Panc1 (cell line): ENCODE results near the gene IQSEC1. TPM values are rescaled to one million over a fixed set of nuclear protein-coding genes. Genes with fewer than 3 reads are reported as not detected.

Source experiments
- ATAC-seq: fragments of 200-7000 bp; cut with Tn5 transposase; 2 replicates; pipeline ENCODE4 v1.9.1; 2020; ENCODE audit warnings: mild to moderate bottlenecking, moderate library complexity
- BruUV-seq: library from RNA; stranded (reverse); fragments of 400-500 nt; replicated peaks from 2 replicates; lab custom pipeline; 2021; lab: Mats Ljungman, UMichigan
- CTCF ChIA-PET: fragments of 300-600 bp; sonication (Branson Sonifier 250); formaldehyde crosslinking; loops from one replicate; lab custom pipeline; 2022; ENCODE audit warnings: antibody characterized with exemption; lab: Charles Lee
- POLR2A ChIA-PET: fragments of 300-600 bp; sonication (Branson Sonifier 250); formaldehyde crosslinking; loops from one replicate; lab custom pipeline; 2022; ENCODE audit warnings: antibody characterized with exemption; lab: Charles Lee
- DNase-seq: peaks from one replicate; pipeline ENCODE4 v3.0.0-alpha.2; 2010; ENCODE audit warnings: low read depth, low spot score
- H3K27ac ChIP-seq: 2 replicates; pipeline ENCODE4 v1.5.1; 2011; ENCODE audit warnings: mild to moderate bottlenecking, low read length, inconsistent platforms
- H3K27me3 ChIP-seq: fragments of 200-500 bp; sonication (Bioruptor generic); 2 replicates; pipeline ENCODE4 v1.6.0; 2014; ENCODE audit warnings: low read length, inconsistent platforms; ENCODE audit not compliant: control insufficient read depth, insufficient read depth
- H3K36me3 ChIP-seq: fragments of 200-500 bp; sonication (Bioruptor generic); 2 replicates; pipeline ENCODE4 v1.5.1; 2014; ENCODE audit warnings: inconsistent platforms, mild to moderate bottlenecking, low read length, moderate library complexity; ENCODE audit not compliant: control insufficient read depth, insufficient read depth
- H3K4me1 ChIP-seq: 2 replicates; pipeline ENCODE4 v1.5.1; 2011; ENCODE audit warnings: inconsistent platforms, mild to moderate bottlenecking, low read length, moderate library complexity; ENCODE audit not compliant: control insufficient read depth, insufficient read depth
- H3K4me3 ChIP-seq, 2 experiments: 2 replicates each; pipeline ENCODE4 v1.5.1; 2011 to 2012; ENCODE audit warnings: low read depth in 2 of 2, low read length in 2 of 2, mild to moderate bottlenecking in 2 of 2, inconsistent platforms in 1 of 2, moderate library complexity in 1 of 2
- H3K9me3 ChIP-seq: fragments of 200-500 bp; sonication (Bioruptor generic); 2 replicates; pipeline ENCODE4 v1.5.1; 2014; ENCODE audit warnings: low read depth, mild to moderate bottlenecking, inconsistent platforms, low read length, moderate library complexity; ENCODE audit not compliant: control insufficient read depth, insufficient read depth
- POLR2AphosphoS5 ChIP-seq: IDR thresholded peaks from 2 replicates; pipeline ENCODE4 v1.6.1; 2012; ENCODE audit warnings: mild to moderate bottlenecking, low read depth, low read length, moderate library complexity
- SIN3A ChIP-seq: IDR thresholded peaks from 2 replicates; pipeline ENCODE4 v1.6.1; 2012; ENCODE audit warnings: low read depth, mild to moderate bottlenecking, low read length, moderate library complexity, borderline replicate concordance; ENCODE audit not compliant: insufficient read depth
- TCF7L2 ChIP-seq: IDR thresholded peaks from 2 replicates; pipeline ENCODE4 v1.6.1; 2011; ENCODE audit warnings: mild to moderate bottlenecking, low read depth, low read length, inconsistent platforms
- in situ Hi-C: cut with HindIII; loops from 2 replicates; pipeline ENCODE4 v1.10.0; 2016; ENCODE audit warnings: low sequenced_read_pairs, low pct_unique_long_range_greater_than_20kb
- intact Hi-C: fragments of 100-400 bp; cut with micrococcal nuclease; formaldehyde crosslinking; loops from one replicate; pipeline ENCODE4 v1.10.0; 2022; ENCODE audit not compliant: unreplicated experiment
- total RNA-seq: library from RNA; stranded (reverse); gene quantifications from one replicate; pipeline ENCODE4 v1.2.1, GENCODE V29; 2021; ENCODE audit not compliant: unreplicated experiment
- TF ChIP-seq, protein P1 (sequence below): fragments of 450-650 bp; IDR thresholded peaks from 2 replicates; pipeline ENCODE4 v1.5.1; 2017; ENCODE audit warnings: mild to moderate bottlenecking
- TF ChIP-seq, protein P2 (sequence below), 2 experiments: IDR thresholded peaks; 2 replicates each; pipeline ENCODE4 v1.6.1; 2011 to 2012; ENCODE audit warnings: low read depth in 2 of 2, control low read depth in 1 of 2, low read length in 1 of 2, mild to moderate bottlenecking in 1 of 2, moderate library complexity in 1 of 2; ENCODE audit not compliant: insufficient read depth in 1 of 2

IQSEC1 gene
- total RNA-seq, 1 experiment from 2014 or later, result 28.4 TPM

DNA sequence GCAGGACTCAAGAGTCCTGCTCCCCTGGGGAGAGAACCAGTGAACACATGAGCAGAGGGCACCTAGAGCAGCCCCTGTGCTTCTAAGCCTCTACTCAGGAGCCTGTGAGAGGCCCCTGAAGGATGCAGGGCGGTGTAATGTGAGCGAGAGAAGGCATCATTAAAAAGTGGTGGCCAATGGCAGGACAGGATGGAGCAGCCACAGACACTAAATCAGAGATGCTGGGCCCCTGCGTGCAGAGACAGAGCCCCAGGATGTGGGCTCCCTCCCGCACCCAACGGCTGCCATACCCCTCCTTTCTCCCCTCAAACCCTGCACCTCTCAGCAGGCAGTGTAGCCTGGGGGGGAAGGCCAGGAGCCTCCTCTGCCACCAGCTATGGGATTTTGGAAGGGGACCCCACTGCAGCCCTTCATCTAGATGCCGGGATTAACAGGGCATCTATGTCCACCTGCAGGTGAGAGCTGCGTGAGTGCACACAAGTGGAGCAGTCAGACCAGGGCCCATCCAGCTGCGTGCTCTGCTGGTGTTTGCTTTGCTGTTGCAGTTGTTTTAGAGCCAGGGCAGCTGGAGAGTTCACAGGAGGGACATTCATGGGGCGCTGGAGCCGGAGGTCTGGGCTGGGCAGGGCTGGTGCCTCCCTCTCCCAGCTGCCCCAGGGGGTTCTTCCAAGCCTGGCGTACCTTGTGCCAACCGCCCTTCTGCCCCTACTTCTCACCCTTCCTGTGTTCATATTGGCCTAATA is 5.1 kb upstream of the IQSEC1 start:
- ATAC-seq (no peak; the same call in 1 of the 2 replicates), DNase-seq (no peak)
- intact Hi-C loops (no loop called here), in situ Hi-C loops (no loop called here)
- H3K4me1 ChIP-seq, result no peaks in the 10 kb centered on the region
- H3K27me3 ChIP-seq, result no peaks in the 10 kb centered on the region
- H3K27ac ChIP-seq, result no peak overlapping the region
- H3K36me3 ChIP-seq, result no peaks in the 10 kb centered on the region
- H3K4me3 ChIP-seq, result no peak overlapping the region
- H3K9me3 ChIP-seq, result no peaks in the 10 kb centered on the region
- POLR2A ChIA-PET, result no interaction called here
- no TSS peak for BruUV-seq
- CTCF ChIA-PET, result no interaction called here
- TF ChIP-seq, protein P1, sequence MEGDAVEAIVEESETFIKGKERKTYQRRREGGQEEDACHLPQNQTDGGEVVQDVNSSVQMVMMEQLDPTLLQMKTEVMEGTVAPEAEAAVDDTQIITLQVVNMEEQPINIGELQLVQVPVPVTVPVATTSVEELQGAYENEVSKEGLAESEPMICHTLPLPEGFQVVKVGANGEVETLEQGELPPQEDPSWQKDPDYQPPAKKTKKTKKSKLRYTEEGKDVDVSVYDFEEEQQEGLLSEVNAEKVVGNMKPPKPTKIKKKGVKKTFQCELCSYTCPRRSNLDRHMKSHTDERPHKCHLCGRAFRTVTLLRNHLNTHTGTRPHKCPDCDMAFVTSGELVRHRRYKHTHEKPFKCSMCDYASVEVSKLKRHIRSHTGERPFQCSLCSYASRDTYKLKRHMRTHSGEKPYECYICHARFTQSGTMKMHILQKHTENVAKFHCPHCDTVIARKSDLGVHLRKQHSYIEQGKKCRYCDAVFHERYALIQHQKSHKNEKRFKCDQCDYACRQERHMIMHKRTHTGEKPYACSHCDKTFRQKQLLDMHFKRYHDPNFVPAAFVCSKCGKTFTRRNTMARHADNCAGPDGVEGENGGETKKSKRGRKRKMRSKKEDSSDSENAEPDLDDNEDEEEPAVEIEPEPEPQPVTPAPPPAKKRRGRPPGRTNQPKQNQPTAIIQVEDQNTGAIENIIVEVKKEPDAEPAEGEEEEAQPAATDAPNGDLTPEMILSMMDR, result no peak
- TF ChIP-seq POLR2AphosphoS5, result no peak
- TF ChIP-seq, protein P2, sequence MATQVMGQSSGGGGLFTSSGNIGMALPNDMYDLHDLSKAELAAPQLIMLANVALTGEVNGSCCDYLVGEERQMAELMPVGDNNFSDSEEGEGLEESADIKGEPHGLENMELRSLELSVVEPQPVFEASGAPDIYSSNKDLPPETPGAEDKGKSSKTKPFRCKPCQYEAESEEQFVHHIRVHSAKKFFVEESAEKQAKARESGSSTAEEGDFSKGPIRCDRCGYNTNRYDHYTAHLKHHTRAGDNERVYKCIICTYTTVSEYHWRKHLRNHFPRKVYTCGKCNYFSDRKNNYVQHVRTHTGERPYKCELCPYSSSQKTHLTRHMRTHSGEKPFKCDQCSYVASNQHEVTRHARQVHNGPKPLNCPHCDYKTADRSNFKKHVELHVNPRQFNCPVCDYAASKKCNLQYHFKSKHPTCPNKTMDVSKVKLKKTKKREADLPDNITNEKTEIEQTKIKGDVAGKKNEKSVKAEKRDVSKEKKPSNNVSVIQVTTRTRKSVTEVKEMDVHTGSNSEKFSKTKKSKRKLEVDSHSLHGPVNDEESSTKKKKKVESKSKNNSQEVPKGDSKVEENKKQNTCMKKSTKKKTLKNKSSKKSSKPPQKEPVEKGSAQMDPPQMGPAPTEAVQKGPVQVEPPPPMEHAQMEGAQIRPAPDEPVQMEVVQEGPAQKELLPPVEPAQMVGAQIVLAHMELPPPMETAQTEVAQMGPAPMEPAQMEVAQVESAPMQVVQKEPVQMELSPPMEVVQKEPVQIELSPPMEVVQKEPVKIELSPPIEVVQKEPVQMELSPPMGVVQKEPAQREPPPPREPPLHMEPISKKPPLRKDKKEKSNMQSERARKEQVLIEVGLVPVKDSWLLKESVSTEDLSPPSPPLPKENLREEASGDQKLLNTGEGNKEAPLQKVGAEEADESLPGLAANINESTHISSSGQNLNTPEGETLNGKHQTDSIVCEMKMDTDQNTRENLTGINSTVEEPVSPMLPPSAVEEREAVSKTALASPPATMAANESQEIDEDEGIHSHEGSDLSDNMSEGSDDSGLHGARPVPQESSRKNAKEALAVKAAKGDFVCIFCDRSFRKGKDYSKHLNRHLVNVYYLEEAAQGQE (IDR thresholded peaks at IDR 0.05; ENCODE audit: insufficient read depth in 1 of 2, low read depth in 2 of 2, low read length in 1 of 2), result no peak
- TF ChIP-seq SIN3A, result no peak
- no peak for TF ChIP-seq TCF7L2

DNA sequence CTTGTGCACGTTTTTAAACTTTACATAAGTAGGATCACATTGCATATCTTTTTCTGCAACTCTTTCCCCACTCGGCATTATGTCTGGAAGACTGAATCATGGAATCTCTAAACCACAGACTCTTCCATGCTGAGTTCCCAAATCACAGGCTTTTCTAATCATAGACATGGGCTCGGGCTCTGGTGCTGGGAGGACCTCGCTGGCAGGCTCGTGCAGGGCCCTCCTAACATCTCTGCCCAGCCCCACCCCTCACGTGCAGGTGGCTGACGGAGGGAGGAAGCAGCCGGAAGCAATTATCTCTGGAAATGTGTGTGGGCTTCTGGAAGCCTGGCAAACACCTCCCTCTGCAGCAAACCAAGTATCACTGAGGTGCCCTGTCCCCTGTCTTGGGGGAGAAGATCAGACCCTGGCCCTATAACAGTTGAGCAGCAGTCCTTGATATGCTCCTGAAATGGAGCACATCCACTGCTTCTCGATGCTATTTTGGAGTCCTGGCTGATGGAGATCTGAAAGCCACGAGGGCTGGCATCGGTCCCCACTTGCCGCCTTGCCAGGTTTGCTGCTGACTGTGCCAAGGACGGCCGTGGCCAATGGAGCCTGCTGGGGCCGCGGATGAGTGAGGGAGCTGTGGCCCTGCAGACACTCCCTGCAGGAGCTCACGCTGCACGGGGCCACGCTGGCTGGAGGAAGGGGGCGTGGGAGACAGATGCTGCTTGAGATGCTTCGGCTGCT is 4.4 kb upstream of the IQSEC1 start:
- TF ChIP-seq SIN3A (no peak), POLR2AphosphoS5 (no peak), TCF7L2 (no peak)
- TF ChIP-seq, protein P1, result no peak
- TF ChIP-seq, protein P2 (IDR thresholded peaks at IDR 0.05; ENCODE audit: insufficient read depth in 1 of 2, low read depth in 2 of 2, low read length in 1 of 2), result no peak
- POLR2A ChIA-PET, result no interaction called here

More for the DNA sequence above, 4.4 kb upstream of the IQSEC1 start:
- Histone ChIP-seq H3K27me3 (no peaks in the 10 kb centered on the region), H3K9me3 (no peaks in the 10 kb centered on the region), H3K36me3 (no peaks in the 10 kb centered on the region), H3K27ac (no peak overlapping the region), H3K4me1 (no peaks in the 10 kb centered on the region), H3K4me3 (no peak overlapping the region)
- BruUV-seq, result no TSS peak
- no peak; the same call in 1 of the 2 replicates for ATAC-seq
- in situ Hi-C loops, result no loop called here
- no peak for DNase-seq
- CTCF ChIA-PET, result no interaction called here
- intact Hi-C loops, result no loop called here
